ENCODE results near the gene WWC2.

Gene WWC2

DNA sequence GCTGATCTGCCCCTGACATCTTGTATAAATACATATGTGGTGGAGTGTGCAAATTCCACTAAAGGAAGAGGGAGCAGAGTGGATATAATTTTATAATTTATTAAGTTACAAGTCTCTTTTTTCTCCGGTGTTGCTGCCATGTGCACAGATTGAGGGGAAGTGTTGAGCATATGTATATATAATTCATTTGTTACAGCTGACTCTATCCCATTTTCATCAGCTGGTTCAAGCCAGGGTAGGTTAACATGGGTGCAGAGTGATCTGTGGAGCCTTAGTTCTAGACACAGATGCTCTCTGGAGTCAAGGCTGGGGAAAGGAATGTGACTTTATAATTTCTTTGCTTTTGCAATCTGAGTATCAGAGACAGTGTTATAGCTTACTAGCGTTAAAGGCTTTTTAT is 103.5 kb downstream of the WWC2 start:
- no peaks in the 10 kb centered on the region for H3K27me3 ChIP-seq (ENCODE audit: control insufficient read depth in 1 of 2, insufficient read depth in 1 of 2, low read length in 2 of 2)
- no peak overlapping the region for H4K8ac ChIP-seq (ENCODE audit: low read length)
- peaks cover 6% of the 10 kb centered on the region for H3K4me1 ChIP-seq (ENCODE audit: control insufficient read depth, insufficient read depth, low read depth, low read length)
- H3K4ac ChIP-seq (ENCODE audit: low read depth in 1 of 2, low read length in 2 of 2): no peak overlapping the region
- no CpG with 5 or more reads among the region's 2 CpGs for WGBS
- H3K4me2 ChIP-seq (ENCODE audit: low read length, poor library complexity, severe bottlenecking): no peak overlapping the region
- no peak overlapping the region for H3K14ac ChIP-seq (ENCODE audit: low read length in 2 of 2)
- no peak overlapping the region for H3K18ac ChIP-seq (ENCODE audit: low read depth in 1 of 2, low read length in 2 of 2)
- H3K9me3 ChIP-seq (ENCODE audit: control insufficient read depth, low read length): no peaks in the 10 kb centered on the region
- H3K36me3 ChIP-seq (ENCODE audit: control insufficient read depth in 1 of 2, insufficient read depth in 2 of 2, low read depth in 1 of 2, low read length in 2 of 2): peaks cover 2 to 6% of the 10 kb centered on the region in 2 experiments
- no peak overlapping the region for H3K23ac ChIP-seq (ENCODE audit: low read length in 2 of 2)
- no peak overlapping the region for H2BK120ac ChIP-seq (ENCODE audit: low read depth, low read length)
- H2AK5ac ChIP-seq (ENCODE audit: low read length, severe bottlenecking): no peak overlapping the region
- H3K9ac ChIP-seq (ENCODE audit: low read length): no peak overlapping the region
- no peak overlapping the region for H3K27ac ChIP-seq (ENCODE audit: low read length, poor library complexity, severe bottlenecking)
- no peak overlapping the region for H2AFZ ChIP-seq (ENCODE audit: low read depth, low read length)
- no peak for DNase-seq
- H4K91ac ChIP-seq (ENCODE audit: low read length): no peak overlapping the region
- H2BK5ac ChIP-seq (ENCODE audit: low read depth, low read length, poor library complexity, severe bottlenecking): no peak overlapping the region
- H3K4me3 ChIP-seq (ENCODE audit: insufficient read depth in 1 of 2, low read depth in 1 of 2, low read length in 2 of 2): no peak overlapping the region
- no peak overlapping the region for H2BK12ac ChIP-seq (ENCODE audit: low read length in 2 of 2)
- no peak overlapping the region for H2BK15ac ChIP-seq (ENCODE audit: low read depth, poor library complexity, severe bottlenecking)
- H3K79me1 ChIP-seq (replicated peaks; ENCODE audit: low read length, poor library complexity, severe bottlenecking): peaks cover 33% of the 10 kb centered on the region

DNA sequence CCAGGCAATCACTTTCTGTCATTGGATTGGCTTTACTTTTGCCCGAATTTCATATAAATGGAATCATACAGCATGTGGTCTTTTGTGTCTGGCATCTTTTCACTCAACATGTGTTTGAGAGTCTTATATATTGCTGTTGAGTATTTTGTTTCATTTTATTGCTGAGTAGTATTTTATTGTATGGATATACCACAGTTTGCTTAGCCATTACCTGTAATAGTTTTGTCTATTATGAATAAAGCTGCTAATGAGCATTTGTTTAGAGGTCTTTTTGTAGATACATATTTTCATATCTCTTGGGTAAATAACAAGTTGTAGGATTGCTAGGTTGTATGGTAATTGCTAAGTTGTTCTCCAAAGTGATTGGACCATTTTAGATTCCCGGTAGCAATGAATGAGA is 105.7 kb downstream of the WWC2 start:
- DNase-seq: no peak
- H3K9me3 ChIP-seq (ENCODE audit: control insufficient read depth, low read length): no peaks in the 10 kb centered on the region
- H2AK5ac ChIP-seq (ENCODE audit: low read length, severe bottlenecking): no peak overlapping the region
- WGBS: 100% methylated on average over 2 of the region's 2 CpGs
- no peak overlapping the region for H2BK12ac ChIP-seq (ENCODE audit: low read length in 2 of 2)
- no peak overlapping the region for H3K14ac ChIP-seq (ENCODE audit: low read length in 2 of 2)
- H2AFZ ChIP-seq (ENCODE audit: low read depth, low read length): no peak overlapping the region
- peaks cover 35% of the 10 kb centered on the region for H3K79me1 ChIP-seq (replicated peaks; ENCODE audit: low read length, poor library complexity, severe bottlenecking)
- H3K23ac ChIP-seq (ENCODE audit: low read length in 2 of 2): no peak overlapping the region
- H3K36me3 ChIP-seq (ENCODE audit: control insufficient read depth in 1 of 2, insufficient read depth in 2 of 2, low read depth in 1 of 2, low read length in 2 of 2): peaks cover 6 to 15% of the 10 kb centered on the region in 2 experiments
- no peak overlapping the region for H4K91ac ChIP-seq (ENCODE audit: low read length)
- H3K4me2 ChIP-seq (ENCODE audit: low read length, poor library complexity, severe bottlenecking): no peak overlapping the region
- H3K9ac ChIP-seq (ENCODE audit: low read length): no peak overlapping the region
- no peak overlapping the region for H2BK5ac ChIP-seq (ENCODE audit: low read depth, low read length, poor library complexity, severe bottlenecking)
- no peaks in the 10 kb centered on the region for H3K27me3 ChIP-seq (ENCODE audit: control insufficient read depth in 1 of 2, insufficient read depth in 1 of 2, low read length in 2 of 2)
- no peak overlapping the region for H2BK15ac ChIP-seq (ENCODE audit: low read depth, poor library complexity, severe bottlenecking)
- H2BK120ac ChIP-seq (ENCODE audit: low read depth, low read length): no peak overlapping the region
- H3K4me1 ChIP-seq (ENCODE audit: control insufficient read depth, insufficient read depth, low read depth, low read length): peaks cover 6% of the 10 kb centered on the region
- H4K8ac ChIP-seq (ENCODE audit: low read length): no peak overlapping the region
- no peak overlapping the region for H3K18ac ChIP-seq (ENCODE audit: low read depth in 1 of 2, low read length in 2 of 2)
- no peak overlapping the region for H3K4me3 ChIP-seq (ENCODE audit: insufficient read depth in 1 of 2, low read depth in 1 of 2, low read length in 2 of 2)
- H3K4ac ChIP-seq (ENCODE audit: low read depth in 1 of 2, low read length in 2 of 2): no peak overlapping the region
- H3K27ac ChIP-seq (ENCODE audit: low read length, poor library complexity, severe bottlenecking): no peak overlapping the region

DNA sequence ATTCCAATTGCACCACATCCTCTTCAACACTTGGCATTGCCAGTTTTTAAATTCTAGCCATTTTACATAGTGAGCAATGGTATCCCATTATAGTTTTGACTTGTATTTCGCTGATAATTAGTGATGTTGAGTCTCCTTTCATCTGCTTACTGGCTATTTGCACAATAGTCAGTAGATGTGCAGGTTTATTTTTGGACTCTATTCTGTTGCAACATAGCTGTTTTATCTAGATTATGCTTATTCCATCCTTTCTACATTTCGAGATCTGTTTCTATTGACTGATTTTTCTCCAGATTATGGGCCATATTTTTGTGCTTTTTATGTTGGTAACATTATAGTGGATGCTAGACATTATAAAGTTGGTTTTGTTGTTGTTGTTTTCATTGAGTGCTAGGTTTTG is 106.1 kb downstream of the WWC2 start:
- no peak overlapping the region for H3K23ac ChIP-seq (ENCODE audit: low read length in 2 of 2)
- no peak overlapping the region for H2BK5ac ChIP-seq (ENCODE audit: low read depth, low read length, poor library complexity, severe bottlenecking)
- H3K4ac ChIP-seq (ENCODE audit: low read depth in 1 of 2, low read length in 2 of 2): no peak overlapping the region
- no peak overlapping the region for H3K14ac ChIP-seq (ENCODE audit: low read length in 2 of 2)
- H3K4me2 ChIP-seq (ENCODE audit: low read length, poor library complexity, severe bottlenecking): no peak overlapping the region
- no peak overlapping the region for H4K8ac ChIP-seq (ENCODE audit: low read length)
- H3K18ac ChIP-seq (ENCODE audit: low read depth in 1 of 2, low read length in 2 of 2): no peak overlapping the region
- H3K9ac ChIP-seq (ENCODE audit: low read length): no peak overlapping the region
- no peak overlapping the region for H2AK5ac ChIP-seq (ENCODE audit: low read length, severe bottlenecking)
- H2AFZ ChIP-seq (ENCODE audit: low read depth, low read length): no peak overlapping the region
- no peak overlapping the region for H2BK15ac ChIP-seq (ENCODE audit: low read depth, poor library complexity, severe bottlenecking)
- WGBS: 100% methylated on average over 1 of the region's 2 CpGs
- H3K4me3 ChIP-seq (ENCODE audit: insufficient read depth in 1 of 2, low read depth in 1 of 2, low read length in 2 of 2): no peak overlapping the region
- H3K27me3 ChIP-seq (ENCODE audit: control insufficient read depth in 1 of 2, insufficient read depth in 1 of 2, low read length in 2 of 2): no peaks in the 10 kb centered on the region
- peaks cover 6 to 18% of the 10 kb centered on the region in 2 experiments for H3K36me3 ChIP-seq (ENCODE audit: control insufficient read depth in 1 of 2, insufficient read depth in 2 of 2, low read depth in 1 of 2, low read length in 2 of 2)
- no peak overlapping the region for H2BK12ac ChIP-seq (ENCODE audit: low read length in 2 of 2)
- H4K91ac ChIP-seq (ENCODE audit: low read length): no peak overlapping the region
- no peak overlapping the region for H2BK120ac ChIP-seq (ENCODE audit: low read depth, low read length)
- H3K79me1 ChIP-seq (replicated peaks; ENCODE audit: low read length, poor library complexity, severe bottlenecking): peaks cover 36% of the 10 kb centered on the region
- H3K4me1 ChIP-seq (ENCODE audit: control insufficient read depth, insufficient read depth, low read depth, low read length): peaks cover 6% of the 10 kb centered on the region
- no peak overlapping the region for H3K27ac ChIP-seq (ENCODE audit: low read length, poor library complexity, severe bottlenecking)
- no peaks in the 10 kb centered on the region for H3K9me3 ChIP-seq (ENCODE audit: control insufficient read depth, low read length)
- DNase-seq: no peak

DNA sequence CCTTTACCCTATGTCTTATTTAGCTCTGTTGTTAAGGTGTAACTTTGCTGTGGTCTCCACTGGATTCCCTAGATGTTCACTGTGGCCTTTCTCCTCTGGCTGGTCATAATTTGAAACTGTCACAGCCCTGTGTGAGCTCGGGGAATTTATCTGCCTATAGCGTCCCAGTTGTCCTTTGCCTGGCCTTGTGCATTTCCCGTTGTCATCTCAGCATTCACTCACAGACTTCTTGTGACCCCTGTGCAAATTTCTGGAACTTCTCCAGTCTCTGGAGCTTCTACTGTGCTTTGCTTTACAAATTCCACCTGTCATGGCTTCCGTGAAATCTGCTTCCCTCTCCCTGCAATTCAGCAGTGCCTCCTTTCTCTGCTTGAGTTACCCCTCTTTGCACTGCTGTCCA is 106.7 kb downstream of the WWC2 start:
- DNase-seq: no peak

More for the DNA sequence above, 106.7 kb downstream of the WWC2 start:
- H2AK5ac ChIP-seq (ENCODE audit: low read length, severe bottlenecking): no peak overlapping the region
- H3K9ac ChIP-seq (ENCODE audit: low read length): no peak overlapping the region
- H3K18ac ChIP-seq (ENCODE audit: low read depth in 1 of 2, low read length in 2 of 2): no peak overlapping the region
- no peak overlapping the region for H2BK12ac ChIP-seq (ENCODE audit: low read length in 2 of 2)
- H3K4me2 ChIP-seq (ENCODE audit: low read length, poor library complexity, severe bottlenecking): no peak overlapping the region
- H3K27ac ChIP-seq (ENCODE audit: low read length, poor library complexity, severe bottlenecking): no peak overlapping the region
- no peaks in the 10 kb centered on the region for H3K9me3 ChIP-seq (ENCODE audit: control insufficient read depth, low read length)
- no peak overlapping the region for H4K91ac ChIP-seq (ENCODE audit: low read length)
- H2BK5ac ChIP-seq (ENCODE audit: low read depth, low read length, poor library complexity, severe bottlenecking): no peak overlapping the region
- H3K4ac ChIP-seq (ENCODE audit: low read depth in 1 of 2, low read length in 2 of 2): no peak overlapping the region
- H4K8ac ChIP-seq (ENCODE audit: low read length): no peak overlapping the region
- H2AFZ ChIP-seq (ENCODE audit: low read depth, low read length): no peak overlapping the region
- H3K4me1 ChIP-seq (ENCODE audit: control insufficient read depth, insufficient read depth, low read depth, low read length): peaks cover 3% of the 10 kb centered on the region
- peaks cover 36% of the 10 kb centered on the region for H3K79me1 ChIP-seq (replicated peaks; ENCODE audit: low read length, poor library complexity, severe bottlenecking)
- peaks cover 6 to 24% of the 10 kb centered on the region in 2 experiments for H3K36me3 ChIP-seq (ENCODE audit: control insufficient read depth in 1 of 2, insufficient read depth in 2 of 2, low read depth in 1 of 2, low read length in 2 of 2)
- no peak overlapping the region for H2BK15ac ChIP-seq (ENCODE audit: low read depth, poor library complexity, severe bottlenecking)
- H3K23ac ChIP-seq (ENCODE audit: low read length in 2 of 2): no peak overlapping the region
- H3K4me3 ChIP-seq (ENCODE audit: insufficient read depth in 1 of 2, low read depth in 1 of 2, low read length in 2 of 2): no peak overlapping the region
- H3K27me3 ChIP-seq (ENCODE audit: control insufficient read depth in 1 of 2, insufficient read depth in 1 of 2, low read length in 2 of 2): no peaks in the 10 kb centered on the region
- 70% methylated on average over 4 of the region's 4 CpGs for WGBS
- H2BK120ac ChIP-seq (ENCODE audit: low read depth, low read length): no peak overlapping the region
- no peak overlapping the region for H3K14ac ChIP-seq (ENCODE audit: low read length in 2 of 2)

All from mesenchymal stem cell (in vitro differentiated cells and primary cell).